Ovary (tissue), 9 donors: ENCODE results near the gene ZIC4. TPM values are rescaled to one million over a fixed set of nuclear protein-coding genes. Genes with fewer than 3 reads are reported as not detected.

Experiments
- DNase-seq, 5 donors: peaks; one replicate each; pipeline ENCODE4 v3.0.0-alpha.2; 2019 to 2020
- H3K27ac ChIP-seq, 2 donors: fragments of 200-600 bp; one replicate each; pipeline versions ENCODE4 v1.5.1 to v1.8.0; 2019 to 2022
- H3K27me3 ChIP-seq: fragments of 200-600 bp; one replicate; pipeline ENCODE4 v1.8.0; 2022
- H3K36me3 ChIP-seq: fragments of 200-600 bp; sonication (generic); one replicate; pipeline ENCODE4 v1.5.1; 2019
- H3K4me1 ChIP-seq: one replicate; pipeline ENCODE4 v1.8.1; 2013; ENCODE audit warnings: mild to moderate bottlenecking, moderate library complexity; ENCODE audit not compliant: insufficient read depth
- H3K4me3 ChIP-seq: fragments of 200-600 bp; sonication (generic); one replicate; pipeline ENCODE4 v1.5.1; 2017
- H3K9me3 ChIP-seq, 2 donors: fragments of 200-600 bp in 1 of 2; sonication (generic) in 1 of 2; one replicate each; pipeline versions ENCODE4 v1.5.1 to v1.8.1; 2013 to 2019; ENCODE audit warnings: mild to moderate bottlenecking in 1 of 2, moderate library complexity in 1 of 2
- CTCF ChIP-seq, 3 donors: fragments of 450-650 bp in 2 of 3; fragments of 200-600 bp in 1 of 3; IDR thresholded peaks; one replicate each; pipeline versions ENCODE4 v1.5.1 to v1.8.0; 2016 to 2022; ENCODE audit warnings: antibody characterized with exemption in 3 of 3, mild to moderate bottlenecking in 1 of 3
- EP300 ChIP-seq: sonication (generic); formaldehyde crosslinking; IDR thresholded peaks from one replicate; pipeline ENCODE4 v1.6.1; 2017; ENCODE audit warnings: antibody characterized with exemption
- POLR2A ChIP-seq: fragments of 450-650 bp; IDR thresholded peaks from one replicate; pipeline ENCODE4 v1.6.1; 2017; ENCODE audit warnings: antibody characterized with exemption, mild to moderate bottlenecking, moderate library complexity
- WGBS, 3 donors: extraction: QIAGEN DNeasy Blood & Tissue Kit in 1 of 3; methylation state at CpG; one replicate each; pipeline versions ENCODE4 v1.1.5 to v1.1.7; 2013 to 2017; 5-methylcytosine and 5-hydroxymethylcytosine counted together
- intact Hi-C, 4 donors: fragments of 100-400 bp; cut with DNase I; formaldehyde crosslinking; loops; one replicate each; pipeline versions ENCODE4 v1.11.0 to v1.15.1; 2022 to 2023
- polyA plus RNA-seq, 2 donors: library from polyadenylated mRNA; stranded (reverse); fragments of 200-250 nt in 1 of 2; fragments of 350-450 nt in 1 of 2; fragmentation: Illumina TruSeq in 1 of 2; extraction: RNeasy Lipid Tissue Mini Kit (QIAGEN cat#74804) in 1 of 2; gene quantifications; one replicate each; pipeline ENCODE4 v1.2.3, GENCODE V29; 2013 to 2014
- total RNA-seq, 7 donors: library from RNA; depleted of rRNA in 2 of 7; stranded (reverse); fragments of >200 nt in 2 of 7; fragmentation: NEBNext Ultra II Directional in 3 of 7; extraction: Animal tissue kit (Norgen Biotek cat#: 25700) in 3 of 7; gene quantifications; one replicate each; pipeline versions ENCODE4 v1.1.0 to v1.2.4, GENCODE V29; 2016 to 2023
- donor health status: DM: no; HTN: no; CAD: no; lungs with moderate emphysema.
- donor health status: DM: no; HTN: no; CAD: no.
- donor health status: Bipolar disorder and iron deficiency.
- donor health status: DM: yes; HTN: yes; CAD: no.
- donor health status: DM: no; HTN: no; CAD: no.
- donor health status: DM: yes; HTN: yes; CAD: no.

ZIC4 gene
- total and polyA plus RNA-seq, 9 donors, result not detected

DNA sequence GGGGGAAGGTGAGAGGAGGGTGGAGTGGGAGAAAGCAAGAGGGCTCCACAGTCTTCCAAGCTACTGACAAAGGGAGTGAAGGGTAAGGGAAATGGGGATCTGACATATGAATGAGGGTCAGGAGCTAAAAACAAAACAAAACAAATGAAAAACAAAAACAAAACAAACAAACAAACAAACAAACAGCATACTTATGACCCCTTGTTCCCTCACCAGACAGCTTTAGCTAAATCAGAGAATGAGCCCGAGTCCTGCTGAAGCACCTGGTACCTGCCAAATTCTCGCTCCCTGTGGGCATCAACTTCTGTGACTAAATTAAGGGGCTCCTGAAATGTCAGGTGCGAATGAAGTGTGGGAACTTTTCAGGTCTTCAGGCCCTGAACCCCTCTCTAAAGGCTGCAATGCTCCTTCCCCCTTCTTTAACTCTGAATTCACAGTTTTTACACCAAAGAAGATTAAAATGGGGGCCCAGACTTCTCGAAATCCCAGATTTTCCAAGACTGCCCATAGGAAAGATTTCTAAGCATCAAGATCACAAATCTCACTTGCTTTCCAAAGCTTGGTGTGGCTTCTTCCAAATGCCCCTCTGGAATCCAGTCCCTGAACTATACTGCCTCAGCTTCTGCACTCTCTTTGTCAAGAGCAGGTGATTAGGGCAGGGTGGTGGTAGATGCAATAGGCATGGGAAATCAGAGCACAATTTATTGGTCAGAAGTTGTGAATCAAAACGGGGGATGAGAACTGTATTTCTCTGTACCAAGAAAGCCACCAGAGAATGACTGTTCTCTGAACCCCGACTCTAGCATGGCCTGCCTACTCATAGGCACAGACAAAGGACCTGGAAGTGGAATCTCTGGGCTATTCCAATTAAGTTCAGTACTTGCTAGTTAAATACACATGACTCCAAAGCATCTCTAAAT, 40.9 kb downstream of the ZIC4 start:
- 48 to 62% (median 58%) methylated on average over 6 of the region's 6 CpGs for WGBS, 3 donors
- H3K27me3 ChIP-seq, result no peaks in the 10 kb centered on the region

GRCh38 chr3:147364771-147365170, 41.6 kb downstream of the ZIC4 start:
- Histone ChIP-seq H3K4me1 (no peaks in the 10 kb centered on the region), H3K9me3 (peaks cover 0 to 3% of the 10 kb centered on the region in 2 donors), H3K27me3 (no peaks in the 10 kb centered on the region), H3K27ac (no peak overlapping the region), H3K4me3 (no peak overlapping the region), H3K36me3 (no peaks in the 10 kb centered on the region)
- intact Hi-C loops, result no loop called here
- WGBS, 3 donors, result 32 to 36% (median 32%) methylated on average over 1 of the region's 1 CpG
- no peak for DNase-seq
- TF ChIP-seq POLR2A, result no peak
- no peak for TF ChIP-seq CTCF (IDR thresholded peaks at IDR 0.05)
- no peak for TF ChIP-seq EP300

More for the DNA sequence above, 40.9 kb downstream of the ZIC4 start:
- intact Hi-C loops, result no loop called here
- TF ChIP-seq EP300 (no peak), CTCF (IDR thresholded peaks at IDR 0.05) (no peak), POLR2A (no peak)
- H3K9me3 ChIP-seq, result peaks cover 0 to 3% of the 10 kb centered on the region in 2 donors
- no peak overlapping the region for H3K27ac ChIP-seq
- H3K4me3 ChIP-seq, result no peak overlapping the region
- no peaks in the 10 kb centered on the region for H3K4me1 ChIP-seq
- no peaks in the 10 kb centered on the region for H3K36me3 ChIP-seq
- no peak for DNase-seq

DNA sequence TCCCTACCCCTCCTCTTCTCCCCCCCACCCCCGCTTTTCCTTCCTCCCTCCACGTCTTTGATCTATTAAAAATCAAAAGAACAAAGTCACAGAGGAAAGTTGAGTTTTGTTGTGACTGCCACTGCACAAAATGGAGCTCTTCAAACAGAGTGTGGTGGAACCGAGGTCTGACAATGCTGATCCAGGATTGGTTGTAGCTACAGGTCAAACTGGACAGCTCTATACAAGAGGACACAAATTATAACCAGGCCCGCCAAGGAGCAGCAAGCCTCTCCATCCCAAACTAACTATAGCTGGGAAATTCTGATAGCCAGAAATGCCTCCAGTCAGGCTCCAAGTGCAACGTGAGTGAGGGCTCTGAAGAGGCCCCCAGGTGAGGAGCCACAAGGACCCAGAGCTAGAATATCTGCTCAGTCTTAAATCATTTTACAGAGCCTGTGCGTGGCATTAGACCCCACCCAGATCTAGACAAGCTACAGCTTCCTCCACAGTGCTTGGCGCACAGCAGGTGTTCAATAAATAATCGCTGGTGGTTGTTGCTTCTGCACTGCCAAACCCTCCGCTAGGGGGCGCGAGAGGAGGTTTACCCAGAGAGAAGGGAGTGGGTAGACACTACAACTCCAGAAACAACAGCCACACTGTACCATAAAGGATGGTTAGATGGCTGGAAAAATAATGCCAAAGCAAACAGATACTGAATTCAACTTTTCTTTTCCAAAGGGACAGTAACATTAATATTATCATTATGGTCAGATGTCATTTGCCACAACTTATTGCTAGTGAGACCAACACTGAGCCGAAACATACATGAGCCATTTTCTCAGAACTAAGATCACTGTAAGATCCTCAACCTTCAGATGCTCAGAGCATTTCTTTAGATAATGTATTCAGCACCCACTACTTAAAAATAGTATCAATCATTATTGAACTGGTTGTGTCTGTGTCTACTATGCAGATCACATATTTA, 44.6 kb downstream of the ZIC4 start:
- Histone ChIP-seq H3K36me3 (no peaks in the 10 kb centered on the region), H3K27ac (no peak overlapping the region), H3K9me3 (peaks cover 0 to 7% of the 10 kb centered on the region in 2 donors), H3K27me3 (no peaks in the 10 kb centered on the region), H3K4me3 (no peak overlapping the region), H3K4me1 (no peaks in the 10 kb centered on the region)
- 10 to 14% (median 12%) methylated on average over 12 of the region's 12 CpGs for WGBS, 3 donors
- DNase-seq, result no peak
- intact Hi-C loops, result no loop called here
- TF ChIP-seq POLR2A (no peak), EP300 (no peak), CTCF (IDR thresholded peaks at IDR 0.05) (no peak)

- WGBS, 3 donors, result 7 to 9% (median 8%) methylated on average over 21 of the region's 21 CpGs
- intact Hi-C loops, result no loop called here
- Histone ChIP-seq H3K36me3 (no peaks in the 10 kb centered on the region), H3K27ac (no peak overlapping the region), H3K27me3 (no peaks in the 10 kb centered on the region), H3K4me1 (no peaks in the 10 kb centered on the region), H3K4me3 (no peak overlapping the region), H3K9me3 (peaks cover 0 to 13% of the 10 kb centered on the region in 2 donors)
- TF ChIP-seq EP300 (no peak), CTCF (IDR thresholded peaks at IDR 0.05) (no peak), POLR2A (no peak)
- no peak for DNase-seq
These were observed 45.5 kb downstream of the ZIC4 start for GRCh38 chr3:147360646-147361453.
